AG09309 (cell line): ENCODE results near the gene ARRDC3.
"Not testable (repeated sequence)": the region's sequence is repeated elsewhere in the genome, so short reads cannot be mapped to it uniquely, and the experiment has no call there.

Experiments used
- DNase-seq: peaks from one replicate; pipeline ENCODE4 v3.0.0-alpha.2; 2010; ENCODE audit warnings: low read depth
- H3K4me3 ChIP-seq: 2 replicates; pipeline ENCODE4 v1.5.1; 2011; ENCODE audit warnings: mild to moderate bottlenecking, low read depth, low read length, moderate library complexity; ENCODE audit not compliant: control insufficient read depth
- TF ChIP-seq, protein P1 (sequence below): IDR thresholded peaks from 2 replicates; pipeline ENCODE4 v1.5.1; 2011; ENCODE audit warnings: mild to moderate bottlenecking, low read depth, low read length, inconsistent platforms; ENCODE audit not compliant: insufficient read depth, control insufficient read depth; ENCODE audit errors: missing control alignments

ARRDC3 gene

DNA sequence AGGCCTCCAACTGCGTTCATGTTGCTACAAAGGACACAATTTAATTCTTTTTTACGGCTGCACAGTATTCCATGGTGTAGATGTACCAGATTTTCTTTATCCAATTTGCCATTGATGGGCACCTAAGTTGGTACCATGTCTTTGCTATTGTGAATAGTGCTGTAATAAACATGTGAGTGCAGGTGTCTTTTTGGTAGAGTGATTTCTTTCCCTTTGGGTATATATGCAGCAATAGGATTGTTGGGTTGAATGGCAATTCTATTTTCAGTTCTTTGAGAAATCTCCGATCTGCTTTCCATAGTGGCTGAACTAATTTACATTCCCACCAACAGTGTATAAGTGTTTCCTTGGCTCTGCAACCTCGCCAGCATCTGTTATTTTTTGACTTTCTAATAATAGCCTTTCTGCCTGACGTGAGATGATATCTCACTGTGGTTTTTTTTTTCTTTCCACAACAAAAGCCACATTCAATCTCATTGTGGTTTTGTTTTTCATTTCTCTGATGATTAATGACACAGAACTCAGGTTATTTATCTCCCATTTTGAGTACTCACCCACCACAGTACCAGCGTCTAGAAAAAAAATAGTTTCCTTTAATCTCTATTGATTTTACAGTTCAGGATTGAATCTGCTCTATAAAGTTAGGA lies 21.9 kb downstream of the ARRDC3 start:
- no peak for DNase-seq
- TF ChIP-seq, protein P1, sequence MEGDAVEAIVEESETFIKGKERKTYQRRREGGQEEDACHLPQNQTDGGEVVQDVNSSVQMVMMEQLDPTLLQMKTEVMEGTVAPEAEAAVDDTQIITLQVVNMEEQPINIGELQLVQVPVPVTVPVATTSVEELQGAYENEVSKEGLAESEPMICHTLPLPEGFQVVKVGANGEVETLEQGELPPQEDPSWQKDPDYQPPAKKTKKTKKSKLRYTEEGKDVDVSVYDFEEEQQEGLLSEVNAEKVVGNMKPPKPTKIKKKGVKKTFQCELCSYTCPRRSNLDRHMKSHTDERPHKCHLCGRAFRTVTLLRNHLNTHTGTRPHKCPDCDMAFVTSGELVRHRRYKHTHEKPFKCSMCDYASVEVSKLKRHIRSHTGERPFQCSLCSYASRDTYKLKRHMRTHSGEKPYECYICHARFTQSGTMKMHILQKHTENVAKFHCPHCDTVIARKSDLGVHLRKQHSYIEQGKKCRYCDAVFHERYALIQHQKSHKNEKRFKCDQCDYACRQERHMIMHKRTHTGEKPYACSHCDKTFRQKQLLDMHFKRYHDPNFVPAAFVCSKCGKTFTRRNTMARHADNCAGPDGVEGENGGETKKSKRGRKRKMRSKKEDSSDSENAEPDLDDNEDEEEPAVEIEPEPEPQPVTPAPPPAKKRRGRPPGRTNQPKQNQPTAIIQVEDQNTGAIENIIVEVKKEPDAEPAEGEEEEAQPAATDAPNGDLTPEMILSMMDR, result no peak
- H3K4me3 ChIP-seq, result no peak overlapping the region

DNA sequence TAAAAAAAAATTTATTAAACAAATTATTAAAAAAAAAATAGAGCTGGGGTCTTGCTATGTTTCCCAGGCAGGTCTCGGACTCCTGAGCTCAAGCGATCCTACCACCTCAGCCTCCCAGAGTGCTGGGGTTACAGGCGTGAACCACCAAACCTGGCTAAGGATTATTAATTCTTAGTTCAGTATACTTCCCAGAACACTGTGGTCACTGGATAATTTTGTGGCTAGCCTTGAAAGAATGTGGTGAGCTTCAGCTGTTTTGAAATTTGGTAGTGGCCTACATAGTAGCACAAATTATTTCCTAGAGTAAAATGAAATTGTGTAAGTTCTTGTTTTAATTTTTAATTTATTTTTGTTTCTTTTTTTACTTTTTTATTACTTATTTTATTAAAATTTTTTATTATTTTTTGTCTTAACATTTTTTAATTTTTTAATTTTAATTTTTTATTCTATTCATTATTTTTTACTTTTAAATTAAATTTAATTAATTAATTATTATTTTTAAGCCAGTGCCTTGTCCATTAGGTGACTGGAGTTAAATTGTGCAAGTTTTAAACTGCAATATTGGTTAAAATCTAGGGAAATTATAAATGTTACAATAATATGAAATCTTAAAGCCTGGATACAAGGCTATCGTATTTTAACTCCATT lies 23.0 kb downstream of the ARRDC3 start:
- TF ChIP-seq, protein P1, result no peak
- no peak overlapping the region for H3K4me3 ChIP-seq
- no peak for DNase-seq

DNA sequence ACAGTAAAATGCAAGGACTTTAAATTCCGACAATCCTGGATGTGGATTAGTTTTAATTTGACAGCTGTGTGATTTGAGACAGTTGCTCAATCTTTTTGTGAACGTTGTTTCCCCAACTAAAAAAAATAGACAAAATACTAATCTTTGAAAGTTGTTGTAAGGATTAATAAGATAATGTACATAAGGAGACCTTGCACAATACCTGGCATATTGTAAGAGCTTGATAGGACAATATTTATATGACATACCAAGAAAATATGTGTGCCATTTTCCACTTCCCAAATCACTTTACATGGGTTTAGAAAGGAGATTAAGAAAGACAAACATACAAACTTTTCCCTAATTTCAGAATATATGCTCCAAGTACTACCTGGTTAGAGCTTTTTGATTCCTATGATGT lies 25.3 kb downstream of the ARRDC3 start:
- DNase-seq, result no peak
- H3K4me3 ChIP-seq, result no peak overlapping the region
- TF ChIP-seq, protein P1, result no peak

DNA sequence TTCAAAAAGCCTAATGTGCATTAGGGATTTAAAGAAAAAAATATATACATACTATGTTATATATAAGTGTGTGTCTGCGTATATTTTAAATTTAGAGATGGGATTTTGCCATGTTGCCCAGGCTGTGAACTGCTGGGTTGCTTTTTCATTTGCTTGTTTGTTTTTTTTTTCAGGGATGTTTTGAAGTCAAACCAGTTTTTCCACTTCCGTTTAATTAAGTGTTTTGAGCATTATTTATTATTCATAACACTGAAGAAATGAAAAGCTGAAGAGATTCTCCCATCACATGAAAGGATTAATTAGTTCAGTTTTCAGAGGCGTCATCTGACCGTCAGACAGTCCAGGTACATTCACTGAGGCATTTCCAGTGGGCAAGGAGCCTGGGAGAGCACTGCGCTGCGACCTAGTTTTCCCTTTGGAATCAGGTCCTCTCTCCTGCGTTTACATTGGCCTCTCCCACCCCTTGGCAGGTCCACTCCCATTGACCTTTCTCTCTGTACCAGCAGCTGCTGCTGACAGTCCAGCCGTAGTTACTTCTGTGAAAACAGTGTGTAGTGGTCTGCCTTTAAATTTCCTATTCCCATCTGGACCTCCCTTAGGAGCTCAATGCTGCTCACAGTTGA lies 26.0 kb downstream of the ARRDC3 start:
- no peak for DNase-seq
- TF ChIP-seq, protein P1, result no peak
- no peak overlapping the region for H3K4me3 ChIP-seq

DNA sequence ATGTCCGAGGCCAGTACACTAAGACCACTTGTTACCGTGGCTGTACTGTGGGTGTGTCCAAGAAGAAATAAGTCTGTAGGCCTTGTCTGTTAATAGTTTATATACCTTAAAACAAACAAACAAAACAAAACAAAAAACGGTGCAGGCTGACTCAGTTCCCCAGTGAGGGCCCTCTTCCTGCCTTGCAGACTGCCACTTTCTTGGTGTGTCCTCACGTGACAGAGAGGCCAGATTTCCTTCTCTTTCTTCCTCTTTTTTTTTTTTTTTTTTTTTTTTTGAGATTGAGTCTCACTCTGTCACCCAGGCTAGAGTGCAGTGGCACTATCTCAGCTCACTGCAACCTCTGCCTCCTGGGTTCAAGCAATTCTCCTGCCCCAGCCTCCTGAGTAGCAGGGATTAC lies 28.2 kb downstream of the ARRDC3 start:
- H3K4me3 ChIP-seq, DNase-seq: not testable (repeated sequence)

DNA sequence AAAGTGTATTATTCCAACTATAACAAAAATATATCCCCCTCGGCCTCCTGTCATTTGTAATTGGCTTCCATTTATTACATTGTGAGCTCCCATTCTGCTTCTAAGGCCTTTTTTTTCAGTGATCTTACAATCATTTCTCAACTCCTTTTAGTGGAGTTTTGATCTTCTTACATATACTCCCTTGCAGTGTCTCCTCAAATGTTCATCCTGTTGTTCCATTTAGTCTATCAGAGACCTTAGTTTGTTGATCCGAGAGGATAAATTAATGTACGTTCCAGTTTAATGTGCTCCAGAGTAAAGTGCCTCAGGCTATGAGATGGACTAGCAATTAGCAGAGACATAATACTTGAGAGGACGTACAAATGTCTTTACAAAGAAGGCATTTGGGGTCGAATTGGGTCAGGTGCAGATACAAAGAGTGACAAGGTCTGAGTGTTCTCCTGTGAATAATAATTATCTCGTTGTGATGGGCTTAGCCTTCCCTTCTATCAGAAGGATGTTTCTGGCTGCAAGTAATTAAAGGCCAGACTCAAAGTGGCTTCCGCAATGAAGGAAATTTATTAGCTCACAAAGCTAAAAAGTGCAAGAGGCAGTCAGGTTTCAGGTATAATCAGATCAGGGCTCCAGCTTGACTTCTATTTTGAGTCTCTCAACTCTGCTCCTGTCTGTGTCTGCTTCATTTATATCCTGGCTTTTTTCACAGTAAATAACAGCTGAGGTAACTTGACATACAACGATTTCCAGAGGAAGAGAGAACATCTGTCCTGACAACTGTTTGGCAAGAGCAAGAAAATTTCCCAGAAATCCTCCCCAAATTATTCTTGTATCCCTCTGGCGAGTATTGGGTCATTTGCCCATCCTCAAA lies 30.1 kb downstream of the ARRDC3 start:
- TF ChIP-seq, protein P1, result no peak
- DNase-seq, result no peak
- H3K4me3 ChIP-seq, result no peak overlapping the region
